Measurements from ENCODE around the gene RFTN1.

The RFTN1 gene

DNA sequence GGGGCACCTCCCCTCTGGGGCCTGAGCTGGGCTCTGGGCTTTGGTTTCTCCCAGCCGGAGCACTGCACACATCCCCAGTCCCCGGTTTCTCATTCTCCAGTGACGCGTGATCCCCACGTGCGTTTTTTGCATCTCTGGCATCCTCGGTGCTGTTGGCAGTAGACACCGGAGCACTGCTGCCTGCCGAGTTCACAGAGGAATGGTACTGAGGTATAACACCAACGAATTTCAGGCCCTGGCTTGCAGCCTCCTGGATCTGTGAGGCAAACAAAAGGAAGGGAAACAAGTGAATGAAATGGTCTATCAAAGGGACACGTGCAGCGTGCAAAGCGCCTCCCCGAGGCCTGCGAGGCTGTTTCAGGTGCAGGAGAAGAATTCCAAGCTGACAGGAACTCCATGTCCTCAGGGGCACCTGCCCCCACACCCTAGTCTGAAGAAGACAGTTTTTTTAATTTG is 135.6 kb downstream of the RFTN1 start:
- no peak for DNase-seq (ENCODE audit: low spot score)

DNA sequence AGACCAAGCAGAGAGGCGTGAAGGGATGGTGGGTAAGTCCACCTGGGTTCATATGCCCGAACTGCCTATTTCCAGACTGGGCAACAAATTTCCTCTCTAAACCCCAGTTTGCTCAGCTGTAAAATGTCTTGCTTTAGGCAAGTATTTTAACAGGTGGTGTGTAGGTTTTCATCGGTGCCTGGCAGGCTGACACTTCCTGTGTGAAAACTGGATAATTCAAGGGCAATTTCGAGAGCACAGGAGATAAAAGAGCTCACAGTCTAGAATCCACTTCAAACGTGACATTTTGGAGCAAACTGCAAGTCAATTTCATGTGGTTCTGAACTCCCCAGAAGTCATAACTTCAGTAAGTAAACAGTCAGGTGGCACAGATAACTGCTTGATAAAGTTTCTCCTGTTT is 136.3 kb downstream of the RFTN1 start:
- DNase-seq (ENCODE audit: low spot score) = no peak

DNA sequence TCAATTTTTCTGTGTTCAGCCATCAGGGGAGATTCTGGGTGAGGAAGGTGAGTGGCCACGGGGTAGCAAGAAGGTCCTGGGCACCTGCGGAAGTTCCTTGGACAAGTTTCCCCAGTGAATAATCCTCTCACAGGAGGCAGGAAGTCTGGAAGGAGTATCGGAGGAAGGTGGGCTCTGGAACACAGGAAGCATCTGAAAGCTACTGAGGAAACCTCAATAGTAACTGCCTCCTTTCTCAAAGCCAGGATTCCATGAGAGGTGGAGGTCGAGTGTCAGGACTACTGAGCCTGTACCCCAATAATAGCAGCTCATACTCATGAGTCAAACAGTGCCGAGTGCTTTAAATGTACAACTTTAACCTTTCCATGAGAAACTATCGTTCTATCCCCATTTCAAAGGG is 137.6 kb downstream of the RFTN1 start:
- no peak for DNase-seq (ENCODE audit: low spot score)

DNA sequence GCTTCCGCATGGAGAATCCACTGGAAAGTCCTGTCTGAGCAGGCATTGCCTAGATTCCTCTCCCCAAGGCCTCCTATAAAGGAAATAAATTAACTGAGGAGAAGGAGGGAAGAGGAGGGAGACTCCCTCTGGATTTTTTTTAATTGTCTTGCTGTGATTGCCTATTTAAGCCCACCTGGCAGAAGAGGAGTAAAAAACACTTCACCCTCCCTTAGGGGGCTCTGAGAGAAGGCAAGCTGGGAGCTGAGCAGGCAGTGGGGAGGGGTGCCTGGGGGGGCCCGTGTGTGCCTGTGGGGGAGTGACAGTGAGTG is 138.6 kb downstream of the RFTN1 start:
- DNase-seq (ENCODE audit: low spot score) = no peak

DNA sequence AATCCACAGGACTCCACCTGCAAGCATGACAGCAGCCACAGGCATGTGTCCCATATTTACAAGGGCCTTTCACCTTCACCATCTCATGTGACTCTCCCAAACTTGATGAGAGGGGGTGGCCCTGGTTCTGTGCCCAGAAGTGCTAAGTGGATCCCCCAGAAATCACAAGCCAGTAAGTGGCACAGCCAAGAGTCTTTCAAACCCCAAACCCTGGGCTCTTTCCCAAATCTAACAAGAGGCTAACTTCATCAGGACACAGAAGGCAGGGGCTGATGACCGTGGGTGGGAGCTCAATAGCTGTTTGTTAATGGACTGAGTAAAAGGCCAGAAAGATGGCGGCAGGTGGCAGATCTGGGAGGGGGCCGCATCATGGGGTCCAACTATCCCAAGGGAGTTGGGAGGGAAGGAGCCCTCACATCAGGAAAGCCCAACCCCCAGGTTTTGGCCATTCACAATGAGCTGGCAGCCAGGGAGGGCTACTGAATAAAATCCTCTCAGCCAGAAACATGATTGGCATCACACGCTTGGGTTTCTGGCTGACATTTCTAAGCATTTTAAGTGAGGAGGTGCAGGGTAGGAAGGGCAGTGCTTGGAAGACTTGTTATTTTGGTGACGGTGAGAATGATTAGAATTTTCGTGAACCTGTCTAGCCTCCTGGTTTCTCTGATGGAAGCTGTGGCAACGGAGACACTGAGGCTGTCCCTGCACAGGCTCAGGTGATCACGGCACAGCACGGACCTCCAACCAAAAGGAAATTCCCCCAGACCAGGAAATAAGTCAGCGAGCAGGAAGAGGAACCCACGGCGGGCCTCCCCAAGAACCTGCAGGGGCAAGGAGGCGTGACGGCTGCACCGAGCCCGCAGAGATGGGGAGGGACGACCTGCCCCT is 139.2 kb downstream of the RFTN1 start:
- no peak for DNase-seq (ENCODE audit: low spot score)

DNA sequence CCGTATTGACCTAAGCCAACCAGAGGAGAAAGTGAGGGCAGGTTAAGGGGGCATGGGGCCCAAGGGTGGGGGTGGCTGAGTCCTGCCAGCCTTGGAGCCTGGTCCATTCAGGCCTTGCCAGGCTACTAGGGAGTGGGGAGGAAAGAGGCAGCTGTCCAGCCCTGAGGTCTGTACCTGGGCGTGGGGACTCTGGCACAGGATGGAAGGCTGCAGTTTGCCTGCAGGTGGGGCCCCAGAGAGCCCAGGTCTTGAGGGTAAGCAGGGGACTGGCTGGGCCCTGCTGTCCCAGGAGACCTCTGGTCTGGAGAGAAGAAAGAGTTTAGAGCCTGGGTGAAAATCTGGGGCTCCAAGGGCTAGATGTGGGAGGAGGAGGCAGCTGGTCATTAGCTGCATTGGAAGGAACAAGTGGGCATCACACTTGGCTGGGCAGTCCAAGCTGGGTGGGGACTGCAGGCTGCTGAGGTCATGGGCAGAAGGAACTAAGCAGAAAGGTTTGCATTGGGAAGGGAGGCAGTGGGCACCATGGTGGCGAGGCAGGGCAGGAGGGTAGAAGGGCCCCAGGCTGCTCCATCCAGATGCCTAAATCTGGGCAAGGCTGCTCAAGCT is 140.1 kb downstream of the RFTN1 start:
- no peak for DNase-seq (ENCODE audit: low spot score)

DNA sequence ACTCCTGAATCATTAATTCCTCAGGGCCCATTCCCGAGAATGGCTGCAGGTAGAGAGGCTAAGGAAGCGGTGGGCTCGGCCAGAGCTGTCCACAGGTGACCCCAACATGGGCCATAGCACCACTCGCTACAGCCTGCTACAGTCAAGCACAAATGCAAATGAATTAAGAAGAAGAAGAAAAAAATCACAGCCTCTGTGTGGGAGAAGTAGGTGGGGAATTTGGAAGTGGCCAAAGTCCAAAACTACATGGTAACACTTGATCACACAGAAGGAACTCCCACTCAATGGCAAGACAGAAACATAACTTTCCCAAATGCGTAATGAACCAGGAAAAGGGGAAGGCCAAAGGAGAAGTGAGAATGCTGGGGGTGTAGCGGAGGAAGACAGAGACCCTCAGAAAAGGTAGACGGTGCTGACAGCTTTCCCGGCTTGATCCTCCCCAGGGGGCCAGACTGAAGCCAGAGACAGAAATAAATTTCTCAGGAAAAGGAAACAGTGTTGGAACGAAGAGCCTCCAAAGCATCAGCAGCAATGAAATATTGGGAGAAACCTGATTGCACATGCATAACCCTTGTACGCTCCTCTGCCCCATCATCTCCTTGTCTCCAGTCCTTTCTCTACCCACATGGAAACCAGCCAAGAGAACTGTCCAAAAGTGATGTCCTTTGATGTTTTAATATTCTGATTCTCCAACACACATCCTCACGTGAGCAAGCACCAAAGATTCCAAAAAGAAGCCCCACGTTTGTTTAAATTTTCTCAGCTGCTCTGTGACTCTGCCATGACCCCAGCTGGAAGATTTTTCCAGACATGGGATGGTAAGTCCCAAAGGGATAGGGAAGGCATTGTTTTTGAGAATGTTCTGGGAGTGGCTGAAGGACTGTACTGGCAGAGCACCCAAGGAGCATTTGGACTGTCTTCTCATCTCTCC is 140.9 kb downstream of the RFTN1 start:
- DNase-seq (ENCODE audit: low spot score) = no peak

DNA sequence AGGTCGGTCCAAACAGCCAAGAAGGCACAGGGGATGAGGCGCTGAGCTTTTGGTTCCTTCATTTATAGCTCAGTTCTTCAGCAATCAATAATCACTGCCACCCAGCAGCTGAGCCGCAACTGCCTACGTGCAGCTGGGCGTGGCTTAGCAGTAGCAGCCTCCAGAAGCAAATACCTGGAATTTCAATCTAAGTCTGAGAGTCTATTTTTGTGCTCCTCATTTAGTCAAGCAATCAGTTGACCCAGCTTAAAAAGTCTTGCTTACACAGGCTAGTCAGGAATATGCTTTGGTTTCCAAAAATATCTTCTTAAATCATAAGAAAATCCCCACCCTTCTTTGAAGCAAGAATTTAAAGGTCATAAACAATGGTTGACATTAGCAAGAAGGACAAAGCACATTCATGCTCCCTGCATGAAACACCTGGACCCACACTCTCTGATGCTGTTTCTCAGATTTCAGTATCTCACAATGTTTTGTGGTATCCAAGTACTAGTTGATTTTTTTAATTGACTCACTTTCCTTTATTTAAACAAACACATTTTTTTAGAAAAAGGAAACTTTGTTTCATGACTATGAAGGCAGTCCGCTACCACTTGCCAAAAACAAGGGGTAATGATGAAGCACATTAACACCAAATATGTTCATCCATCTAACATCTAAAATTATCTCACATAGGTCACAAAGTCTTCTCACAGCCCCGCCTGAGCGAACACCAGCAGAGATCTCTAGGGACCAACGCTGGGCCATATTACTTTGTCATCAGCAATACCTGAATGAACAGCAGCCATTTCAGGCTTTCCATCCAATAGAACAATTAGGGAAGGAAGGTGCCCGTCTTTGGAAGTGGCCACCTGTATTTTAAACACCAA is 142.4 kb downstream of the RFTN1 start:
- no peak for DNase-seq (ENCODE audit: low spot score)

DNA sequence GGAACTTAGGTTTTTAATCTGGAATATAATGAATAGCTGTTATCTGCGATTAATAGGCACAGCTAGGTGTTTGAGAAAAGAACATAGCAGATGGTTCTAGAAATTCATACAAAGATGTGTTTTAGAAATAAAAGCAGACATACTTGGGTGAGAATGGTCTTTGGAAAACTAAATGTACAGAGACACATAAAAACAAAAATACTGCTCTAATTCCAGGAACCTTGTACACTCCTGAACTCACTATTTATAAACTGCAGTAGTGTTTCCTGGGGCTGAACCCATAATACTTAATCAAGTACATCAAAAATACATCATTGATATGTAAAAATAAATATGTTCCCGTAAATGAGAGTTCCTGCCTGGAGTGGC is 143.0 kb downstream of the RFTN1 start:
- no peak for DNase-seq (ENCODE audit: low spot score)

DNA sequence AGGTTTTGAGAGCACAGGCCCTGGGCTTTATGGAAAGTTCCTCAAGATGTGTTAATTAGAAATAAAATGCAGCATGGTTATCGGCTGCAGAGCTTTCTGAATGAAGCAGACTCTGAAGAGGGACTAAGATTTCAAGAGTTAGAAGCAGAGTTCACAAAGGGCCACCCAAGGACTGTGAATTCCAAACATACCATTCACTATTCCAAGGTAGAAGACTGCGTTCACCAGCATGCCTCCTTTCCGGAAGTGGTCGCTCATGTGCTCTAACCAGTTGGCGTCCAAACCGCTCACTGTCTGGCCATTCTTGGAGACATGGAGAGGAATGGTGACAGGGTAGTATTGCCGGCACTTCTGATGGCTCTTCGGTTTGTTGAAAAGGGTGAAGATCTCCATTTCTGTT is 143.6 kb downstream of the RFTN1 start:
- no peak for DNase-seq (ENCODE audit: low spot score)

DNA sequence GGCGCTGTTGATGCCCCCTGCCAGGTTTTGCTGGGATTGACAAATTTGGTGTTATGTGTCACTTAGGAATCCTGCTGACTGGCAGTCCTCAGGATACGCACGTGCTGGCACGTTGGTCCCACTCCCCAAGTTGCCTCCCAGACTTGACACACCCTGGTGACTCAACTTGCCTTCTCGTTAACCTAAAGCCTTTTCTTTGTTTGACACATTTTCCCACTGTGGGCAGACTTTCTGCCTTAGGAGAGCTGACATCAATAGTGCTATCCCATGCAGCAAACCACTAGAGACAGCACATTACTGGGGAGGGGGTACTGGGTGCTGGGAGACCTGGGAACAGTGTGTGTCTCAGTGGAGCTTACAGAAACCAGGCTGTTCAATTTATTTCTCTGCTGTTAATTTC is 144.2 kb downstream of the RFTN1 start:
- no peak for DNase-seq (ENCODE audit: low spot score)

DNA sequence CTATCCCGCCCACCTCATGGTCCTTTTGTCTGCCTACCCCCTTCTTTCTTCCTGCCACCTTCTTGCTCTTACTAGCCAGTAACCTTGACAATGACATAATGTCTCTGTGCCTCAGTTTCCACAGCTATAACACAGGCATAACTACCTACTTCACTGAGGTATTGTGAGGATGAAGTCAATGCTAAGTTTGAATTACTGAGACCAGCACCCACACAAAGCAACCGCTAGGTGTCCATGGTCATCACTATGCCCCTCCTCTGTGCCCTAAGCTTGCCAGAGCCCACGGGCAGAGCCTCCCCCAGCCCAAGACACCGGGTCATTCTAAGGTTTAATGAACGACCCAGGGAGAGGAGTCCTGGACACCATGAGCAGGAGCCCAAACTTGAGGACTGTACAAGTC is 146.9 kb downstream of the RFTN1 start:
- DNase-seq (ENCODE audit: low spot score) = no peak

DNA sequence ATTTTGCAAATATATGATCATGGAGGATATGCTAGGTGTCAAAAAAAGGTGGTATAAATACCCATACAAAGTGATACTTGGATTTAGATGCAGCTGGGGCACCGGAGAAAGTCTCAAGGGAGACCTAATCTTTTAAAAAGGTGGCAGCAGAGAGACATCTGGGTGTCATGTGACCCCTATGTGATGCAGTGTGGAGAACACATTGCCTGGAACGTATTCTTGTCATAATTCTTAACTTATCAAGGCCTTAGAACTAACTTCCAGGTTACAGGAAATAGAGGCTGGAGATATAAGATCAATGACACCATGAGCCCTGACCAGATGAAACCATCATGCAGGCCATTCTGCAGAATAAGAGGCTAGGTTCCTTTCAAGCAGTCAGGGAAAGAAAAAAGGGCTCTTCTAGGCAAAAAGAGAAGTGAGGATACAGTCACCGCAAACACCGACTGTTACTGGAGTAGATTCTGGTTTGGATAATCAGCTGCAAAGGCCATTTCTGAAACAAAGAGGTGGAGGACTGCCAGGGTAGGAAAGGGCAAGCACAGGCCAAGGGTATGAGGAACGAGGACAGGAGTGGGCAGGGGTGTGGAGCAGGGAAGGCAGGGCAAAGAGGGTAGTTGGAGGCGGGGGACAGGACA is 147.9 kb downstream of the RFTN1 start:
- DNase-seq (ENCODE audit: low spot score) = no peak

DNA sequence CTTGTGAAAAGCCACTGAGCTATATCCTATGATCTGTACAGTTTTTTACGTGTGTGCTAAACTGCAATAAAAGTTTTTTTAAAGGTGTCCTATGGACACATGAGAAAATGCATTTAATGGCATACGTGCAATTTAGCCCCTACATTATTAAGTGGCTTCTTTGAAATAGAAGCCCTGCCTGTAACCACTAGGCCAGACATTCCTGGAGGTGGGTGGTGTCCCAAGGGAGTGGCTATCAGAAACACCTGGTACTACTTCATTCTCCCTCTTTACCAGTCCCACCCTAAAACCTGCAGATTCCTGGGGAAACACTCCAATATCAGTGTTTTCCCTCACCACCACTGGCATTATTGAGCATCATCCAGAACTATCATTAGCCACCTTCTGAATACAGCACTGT is 148.5 kb downstream of the RFTN1 start:
- DNase-seq (ENCODE audit: low spot score) = no peak

DNA sequence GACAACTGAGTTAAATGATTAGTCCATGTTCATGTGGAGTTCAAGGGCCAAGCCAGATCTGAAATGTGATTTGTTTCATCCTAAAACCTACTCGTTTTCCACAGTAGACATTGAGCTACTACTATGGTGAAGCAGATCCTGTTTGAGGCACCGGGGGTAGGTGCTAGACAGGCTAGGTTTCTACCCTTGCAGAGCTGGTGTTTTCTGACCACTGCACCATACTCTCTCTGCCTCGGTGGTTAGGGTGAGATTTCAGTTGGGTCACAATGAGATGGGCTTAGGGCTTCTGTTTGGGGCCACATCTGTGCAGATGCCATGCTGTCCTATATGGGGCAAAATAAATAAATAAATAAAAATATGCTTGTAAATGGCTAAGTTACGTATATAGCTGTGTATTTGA is 149.2 kb downstream of the RFTN1 start:
- DNase-seq (ENCODE audit: low spot score) = no peak

DNA sequence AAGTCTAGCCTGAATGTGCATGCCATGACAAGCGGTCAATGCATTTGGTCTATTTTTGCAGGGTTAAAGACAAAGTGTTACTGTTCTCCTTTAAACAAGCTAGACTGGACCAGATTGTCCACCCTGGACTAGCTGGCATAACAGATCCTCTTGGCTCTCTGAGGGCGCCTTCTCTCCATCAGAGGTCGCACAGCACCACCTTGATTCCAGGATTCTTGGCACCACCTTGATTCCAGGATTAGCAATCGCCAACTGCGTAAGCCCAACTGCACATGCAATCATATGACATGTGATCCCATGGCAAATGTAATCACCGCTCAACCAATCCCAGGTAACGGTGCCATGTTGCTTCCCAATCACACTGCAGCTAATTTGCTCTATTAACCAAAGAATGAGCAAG is 149.9 kb downstream of the RFTN1 start:
- DNase-seq (ENCODE audit: low spot score) = no peak

DNA sequence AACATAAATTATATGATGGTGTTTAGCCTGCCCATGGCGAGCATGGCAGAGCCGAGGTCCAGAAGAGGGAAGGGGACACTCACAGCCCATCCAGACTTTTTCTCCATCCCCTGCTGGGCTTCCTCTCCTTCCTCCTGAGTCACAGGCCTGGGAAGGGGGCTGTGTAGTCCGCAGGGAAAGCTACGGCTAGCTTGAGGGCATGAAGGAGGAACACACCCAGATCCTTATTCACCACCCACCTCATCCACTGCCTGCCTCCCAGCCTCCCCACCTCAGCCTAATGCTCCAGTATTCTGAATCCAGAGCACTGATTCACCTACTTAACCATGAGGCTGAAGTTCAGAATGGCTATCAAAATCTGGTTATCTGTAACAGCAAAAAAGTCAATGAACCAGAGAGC is 150.7 kb downstream of the RFTN1 start:
- DNase-seq (ENCODE audit: low spot score) = no peak

DNA sequence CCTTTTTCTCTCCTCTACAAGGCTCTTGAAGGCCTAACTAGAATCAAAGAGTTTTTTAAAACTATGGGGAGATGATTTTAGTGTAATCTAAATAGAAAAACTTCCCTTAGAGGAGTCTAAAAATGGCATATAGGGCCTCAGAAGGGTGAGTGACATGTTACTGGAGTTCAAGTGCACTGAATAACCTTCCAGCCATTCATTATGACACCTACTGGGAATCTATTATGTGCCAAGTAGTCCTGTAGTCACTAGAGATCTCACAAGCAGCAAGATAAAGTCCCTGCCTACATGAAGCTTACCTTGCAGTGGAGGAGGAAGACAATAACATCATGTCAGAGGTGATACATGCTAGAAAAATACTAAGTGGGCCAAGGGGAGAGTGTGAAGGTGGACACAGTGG is 152.4 kb downstream of the RFTN1 start:
- no peak for DNase-seq (ENCODE audit: low spot score)

DNA sequence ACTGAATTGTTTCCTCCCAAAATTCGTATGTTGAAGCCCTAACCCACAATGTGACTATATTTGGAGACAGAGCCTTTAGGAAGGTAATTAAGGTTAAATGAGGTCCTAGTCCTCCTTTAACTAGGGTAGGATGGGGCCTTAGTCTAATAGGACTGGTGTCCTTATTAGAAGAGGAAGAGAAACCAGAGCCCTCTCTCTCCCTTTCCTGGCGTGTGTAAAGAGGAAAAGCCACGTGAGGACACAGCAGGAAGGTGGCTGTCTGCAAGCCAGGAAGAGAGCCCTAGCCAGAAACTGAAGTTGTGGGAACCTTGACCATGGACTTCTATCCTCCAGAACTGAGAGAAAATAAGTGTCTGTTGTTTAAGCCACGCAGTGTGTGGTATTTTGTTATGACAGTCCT is 154.2 kb downstream of the RFTN1 start:
- no peak for DNase-seq (ENCODE audit: low spot score)

DNA sequence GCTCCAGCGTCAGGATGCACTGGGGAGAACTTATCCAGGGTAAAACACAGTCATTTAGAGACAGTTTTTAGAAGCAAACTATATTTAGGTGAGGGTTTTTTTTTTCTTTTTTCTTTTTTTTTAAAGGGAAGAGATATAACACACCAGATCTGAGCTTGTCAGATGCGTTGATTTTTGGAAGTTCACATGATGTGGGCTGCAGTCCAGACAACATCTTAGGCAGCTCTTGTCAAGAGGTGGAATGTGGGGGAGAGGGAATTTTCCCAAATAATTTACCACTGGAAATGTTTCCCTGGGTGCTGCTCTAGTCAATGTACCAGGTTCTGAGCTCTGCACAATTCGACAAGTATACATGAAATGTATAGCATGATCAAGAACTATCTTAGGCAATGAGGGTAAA is 155.2 kb downstream of the RFTN1 start:
- DNase-seq (ENCODE audit: low spot score) = no peak
